ENCODE results near the gene TAF5L.

The TAF5L gene

DNA sequence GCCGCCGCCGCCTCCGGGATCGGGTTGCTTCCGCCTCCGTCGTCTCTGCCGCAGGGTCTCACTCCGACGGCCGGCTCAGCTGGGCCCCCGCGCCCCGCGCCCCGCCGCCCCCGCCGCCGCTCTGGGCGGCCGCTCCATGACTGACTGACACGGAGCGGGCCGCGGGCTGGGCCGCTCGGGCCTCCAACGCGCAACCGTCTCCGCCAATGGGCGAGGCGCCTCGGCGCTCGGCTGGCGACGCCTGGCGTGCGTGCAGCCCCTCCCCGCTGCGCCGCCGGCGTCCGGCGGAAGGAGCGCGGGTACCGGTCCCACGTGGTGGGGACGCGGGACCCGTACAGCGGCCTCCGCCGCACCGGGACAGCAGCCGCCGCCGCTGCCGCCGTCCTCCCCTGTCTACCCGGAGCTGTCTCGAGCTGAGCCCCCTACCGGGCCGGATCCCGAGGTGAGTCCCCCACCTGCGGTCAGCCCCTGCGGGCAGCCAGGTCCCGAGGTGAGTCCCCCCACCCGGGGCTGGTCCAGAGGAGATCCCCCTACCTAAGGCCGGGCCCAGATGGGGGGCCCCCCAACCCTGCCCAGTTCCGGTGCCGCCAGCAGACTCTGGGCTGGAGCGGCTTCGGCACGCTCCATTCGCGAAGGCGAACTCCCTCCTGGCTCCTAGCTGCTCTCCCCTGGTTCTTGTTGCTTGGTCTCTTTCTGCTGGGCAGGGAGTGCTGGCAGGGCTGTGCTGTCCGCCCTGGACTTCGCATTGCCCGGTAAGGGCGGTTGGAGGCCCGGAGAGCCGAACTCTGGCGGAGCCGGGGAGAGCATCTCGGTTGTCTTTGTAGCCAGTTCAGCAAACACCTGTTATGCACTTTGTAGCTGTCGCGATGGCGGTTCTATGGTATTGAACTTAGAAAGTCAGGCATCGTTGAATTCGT lies at the start of gene TAF5L, which contains the start of gene URB2:
TAF5L (minus strand) TSS at position 208 of the 917 bp plus-strand sequence. CDS start 11,640 bp downstream, outside the sequence.
URB2 (plus strand) TSS at position 333 of the 917 bp plus-strand sequence. CDS start 1,387 bp downstream, outside the sequence.
- Mint-ChIP-seq H3K27me3 (no peaks in the 10 kb centered on the region), H3K27ac (peak within 1 kb of the TSS; percentile 97), H3K4me1 (peaks cover 21 to 60% of the 10 kb centered on the region in 2 donors), H3K36me3 (peaks cover 18 to 40% of the 10 kb centered on the region in 2 donors), H3K9me3 (no peaks in the 10 kb centered on the region), H3K4me3 (peak within 1 kb of the TSS; percentile 99 to 100)
- peak; percentile 89 for DNase-seq
- ATAC-seq (replicated peaks) = peak; percentile 91 to 93

DNA sequence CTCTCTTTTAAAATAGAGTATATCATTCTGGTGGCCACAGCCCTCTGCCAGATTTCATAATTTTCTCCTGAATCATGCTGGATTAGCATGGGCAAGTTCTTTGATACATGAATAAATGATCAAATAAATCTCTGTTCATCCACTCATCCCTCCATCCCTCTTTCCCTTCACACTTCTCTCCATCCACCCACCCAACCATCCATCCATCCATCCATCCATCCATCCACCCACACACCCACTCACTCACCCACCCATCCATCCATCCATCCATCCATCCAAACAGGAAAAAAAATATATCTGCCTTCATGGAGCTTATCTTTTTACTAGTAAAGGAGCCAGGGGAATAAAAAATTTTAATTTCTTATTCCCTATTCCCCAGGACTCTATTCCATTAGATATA lies 49.5 kb upstream of the TAF5L start:
- DNase-seq (no peak), ATAC-seq (replicated peaks) (no peak)
- Mint-ChIP-seq H3K36me3 (peaks cover 15% of the 10 kb centered on the region in 2 donors), H3K27ac (no peak overlapping the region), H3K9me3 (no peaks in the 10 kb centered on the region), H3K4me1 (peaks cover 0 to 5% of the 10 kb centered on the region in 2 donors), H3K4me3 (no peak overlapping the region), H3K27me3 (no peaks in the 10 kb centered on the region)

- no peaks in the 10 kb centered on the region for H3K27me3 Mint-ChIP-seq
- H3K9me3 Mint-ChIP-seq = no peaks in the 10 kb centered on the region
- no peak overlapping the region for H3K27ac Mint-ChIP-seq
- peaks cover 0 to 5% of the 10 kb centered on the region in 2 donors for H3K4me1 Mint-ChIP-seq
- no peak overlapping the region for H3K4me3 Mint-ChIP-seq
- peaks cover 15 to 23% of the 10 kb centered on the region in 2 donors for H3K36me3 Mint-ChIP-seq
- ATAC-seq (replicated peaks) (no peak), DNase-seq (no peak)
Observed at GRCh38 chr1:229674042-229674441, 48.1 kb upstream of the TAF5L start.

DNA sequence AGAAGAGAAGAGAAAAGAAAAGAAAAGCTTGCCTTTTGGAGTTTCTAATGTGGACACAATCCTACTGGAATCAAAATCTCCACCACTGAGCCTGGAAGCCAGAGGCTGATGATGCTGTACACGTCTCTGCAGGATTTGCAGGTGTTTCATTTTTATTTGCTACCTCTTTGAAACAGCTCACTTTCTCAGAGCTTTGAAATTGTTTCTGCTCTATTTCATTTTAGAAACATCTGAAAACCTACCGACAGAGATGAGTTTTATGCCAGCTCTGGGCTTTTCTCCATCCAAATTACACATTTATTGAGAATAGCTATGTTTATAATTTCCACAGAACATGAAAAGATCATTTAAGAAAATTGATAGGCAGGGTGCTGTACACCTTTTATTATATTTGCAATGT lies 46.3 kb upstream of the TAF5L start:
- no peak for ATAC-seq (replicated peaks)
- Mint-ChIP-seq H3K27ac (no peak overlapping the region), H3K9me3 (no peaks in the 10 kb centered on the region), H3K4me1 (peaks cover 0 to 5% of the 10 kb centered on the region in 2 donors), H3K36me3 (peaks cover 25 to 40% of the 10 kb centered on the region in 2 donors), H3K4me3 (no peak overlapping the region), H3K27me3 (no peaks in the 10 kb centered on the region)
- DNase-seq = no peak

DNA sequence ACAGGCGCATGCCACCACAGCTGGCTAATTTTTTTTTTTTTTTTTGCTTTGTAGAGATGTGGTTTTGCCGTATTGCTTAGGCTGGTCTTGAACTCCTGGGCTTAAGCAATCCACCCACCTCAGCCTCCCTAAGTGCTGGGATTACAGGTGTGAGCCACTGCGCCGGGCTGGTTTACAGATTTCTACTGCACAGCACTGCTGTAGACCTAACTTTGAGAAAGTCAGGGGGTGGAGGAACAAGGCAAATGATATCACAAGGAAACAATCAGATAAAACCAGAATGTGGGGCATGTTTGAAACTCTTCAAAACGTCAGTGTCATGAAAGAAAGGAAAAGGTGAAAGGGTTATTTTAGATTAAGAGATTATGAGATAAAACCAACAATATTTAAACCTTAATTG lies 45.4 kb upstream of the TAF5L start:
- H3K4me1 Mint-ChIP-seq = peaks cover 0 to 5% of the 10 kb centered on the region in 2 donors
- no peaks in the 10 kb centered on the region for H3K27me3 Mint-ChIP-seq
- no peak overlapping the region for H3K4me3 Mint-ChIP-seq
- peaks cover 27 to 42% of the 10 kb centered on the region in 2 donors for H3K36me3 Mint-ChIP-seq
- no peak overlapping the region for H3K27ac Mint-ChIP-seq
- no peaks in the 10 kb centered on the region for H3K9me3 Mint-ChIP-seq
- ATAC-seq (replicated peaks) = no peak
- DNase-seq = no peak

- Mint-ChIP-seq H3K9me3 (no peaks in the 10 kb centered on the region), H3K36me3 (peaks cover 26 to 39% of the 10 kb centered on the region in 2 donors), H3K27me3 (no peaks in the 10 kb centered on the region), H3K4me3 (no peak overlapping the region), H3K4me1 (peaks cover 0 to 4% of the 10 kb centered on the region in 2 donors), H3K27ac (no peak overlapping the region)
- ATAC-seq (replicated peaks) (no peak), DNase-seq (no peak)
Observed at GRCh38 chr1:229669333-229669732, 43.4 kb upstream of the TAF5L start.

DNA sequence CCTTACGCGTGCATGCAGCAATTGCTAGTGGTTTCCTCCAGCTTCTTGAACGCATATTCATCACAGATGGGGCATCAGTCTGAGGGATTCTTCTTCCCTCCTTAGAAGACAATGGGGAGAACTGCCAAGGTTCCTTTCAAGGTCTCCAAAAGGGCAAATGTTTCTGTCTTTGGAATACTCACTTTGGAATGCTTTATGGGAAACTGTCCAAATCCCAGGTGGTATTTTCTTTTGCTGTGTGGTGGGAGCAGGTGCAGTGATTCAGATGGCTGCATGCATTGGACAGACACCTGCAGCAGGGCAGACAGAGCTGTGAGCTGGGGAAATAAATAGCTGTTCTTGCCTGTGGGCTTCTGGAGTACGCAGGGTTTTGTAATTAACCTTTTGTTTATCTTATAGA lies 40.7 kb upstream of the TAF5L start:
- Mint-ChIP-seq H3K27ac (no peak overlapping the region), H3K27me3 (no peaks in the 10 kb centered on the region), H3K4me3 (no peak overlapping the region), H3K36me3 (peaks cover 17 to 36% of the 10 kb centered on the region in 2 donors), H3K4me1 (peaks cover 4% of the 10 kb centered on the region in 2 donors), H3K9me3 (no peaks in the 10 kb centered on the region)
- DNase-seq = no peak
- no peak for ATAC-seq (replicated peaks)

- no peak for ATAC-seq (replicated peaks)
- Mint-ChIP-seq H3K4me3 (no peak overlapping the region), H3K4me1 (peaks cover 9 to 10% of the 10 kb centered on the region in 2 donors), H3K27ac (no peak overlapping the region), H3K9me3 (no peaks in the 10 kb centered on the region), H3K36me3 (peaks cover 22 to 41% of the 10 kb centered on the region in 2 donors), H3K27me3 (no peaks in the 10 kb centered on the region)
- DNase-seq = no peak
Observed at GRCh38 chr1:229665912-229666558, 40.1 kb upstream of the TAF5L start.

GRCh38 chr1:229664133-229664689 lies 38.3 kb upstream of the TAF5L start:
- Mint-ChIP-seq H3K9me3 (no peaks in the 10 kb centered on the region), H3K4me3 (no peak overlapping the region), H3K4me1 (peaks cover 11 to 13% of the 10 kb centered on the region in 2 donors), H3K27me3 (no peaks in the 10 kb centered on the region), H3K36me3 (peaks cover 30 to 43% of the 10 kb centered on the region in 2 donors), H3K27ac (no peak overlapping the region)
- ATAC-seq (replicated peaks) = peak; percentile 67 to 70
- DNase-seq = peak; percentile 59

GRCh38 chr1:229661897-229662296 lies 36.0 kb upstream of the TAF5L start:
- DNase-seq = no peak
- H3K4me1 Mint-ChIP-seq = peaks cover 11 to 19% of the 10 kb centered on the region in 2 donors
- no peaks in the 10 kb centered on the region for H3K9me3 Mint-ChIP-seq
- H3K36me3 Mint-ChIP-seq = peaks cover 30 to 35% of the 10 kb centered on the region in 2 donors
- H3K4me3 Mint-ChIP-seq = no peak overlapping the region
- H3K27me3 Mint-ChIP-seq = no peaks in the 10 kb centered on the region
- no peak for ATAC-seq (replicated peaks)
- H3K27ac Mint-ChIP-seq = peak overlapping the region; percentile 60

DNA sequence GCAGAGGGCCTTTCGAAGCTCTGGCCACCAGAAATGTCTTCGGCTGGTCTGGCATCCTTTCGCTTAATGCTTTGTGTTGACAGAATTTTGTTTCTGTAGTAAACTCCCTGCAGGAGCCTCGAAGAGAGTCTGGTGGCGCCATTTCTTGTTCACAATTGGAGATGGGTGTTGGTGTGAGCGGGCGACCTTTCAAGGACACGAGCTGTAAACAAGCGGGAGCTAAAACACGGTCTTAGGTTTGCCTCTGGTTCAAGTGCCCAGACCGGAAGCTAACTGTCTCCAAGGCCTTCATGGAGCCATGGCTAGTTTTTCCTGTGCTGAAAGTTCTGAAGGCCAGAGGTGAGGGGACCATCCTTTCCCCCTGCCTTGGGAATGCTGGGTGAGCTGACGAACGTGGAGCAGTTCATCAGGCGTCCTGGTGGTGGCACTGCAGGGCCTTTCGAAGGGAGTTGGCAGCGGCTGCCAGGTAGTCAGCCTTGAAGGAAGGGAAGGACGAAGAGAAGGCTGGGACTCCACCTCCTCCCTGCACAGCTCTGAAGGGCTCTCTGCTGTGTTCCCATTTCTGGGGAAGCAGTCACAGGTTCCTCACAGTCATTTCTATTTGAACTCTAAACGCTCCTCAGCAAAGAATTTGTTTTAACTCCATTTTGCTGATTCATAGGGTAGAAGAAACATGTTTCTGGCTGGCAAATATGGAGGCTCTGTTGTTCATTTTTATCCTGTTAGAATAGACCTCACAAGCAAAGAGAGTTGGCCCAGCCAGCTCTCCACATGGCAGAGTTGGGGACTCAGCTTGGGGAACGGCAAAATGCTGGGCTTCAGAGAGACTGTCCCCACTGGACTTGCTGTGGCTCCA lies 35.3 kb upstream of the TAF5L start:
- Mint-ChIP-seq H3K9me3 (no peaks in the 10 kb centered on the region), H3K27me3 (no peaks in the 10 kb centered on the region), H3K36me3 (peaks cover 30 to 40% of the 10 kb centered on the region in 2 donors), H3K27ac (peak overlapping the region; percentile 60), H3K4me1 (peaks cover 11 to 19% of the 10 kb centered on the region in 2 donors), H3K4me3 (no peak overlapping the region)
- ATAC-seq (replicated peaks) = peak; percentile 95 to 97
- peak; percentile 63 for DNase-seq

GRCh38 chr1:229657993-229658755 lies 32.3 kb upstream of the TAF5L start:
- DNase-seq = no peak
- peaks cover 11 to 19% of the 10 kb centered on the region in 2 donors for H3K4me1 Mint-ChIP-seq
- H3K36me3 Mint-ChIP-seq = peaks cover 38 to 61% of the 10 kb centered on the region in 2 donors
- no peak overlapping the region for H3K27ac Mint-ChIP-seq
- ATAC-seq (replicated peaks) = peak in 1 of 2 donors; percentile 43
- H3K9me3 Mint-ChIP-seq = no peaks in the 10 kb centered on the region
- H3K27me3 Mint-ChIP-seq = no peaks in the 10 kb centered on the region
- H3K4me3 Mint-ChIP-seq = no peak overlapping the region

DNA sequence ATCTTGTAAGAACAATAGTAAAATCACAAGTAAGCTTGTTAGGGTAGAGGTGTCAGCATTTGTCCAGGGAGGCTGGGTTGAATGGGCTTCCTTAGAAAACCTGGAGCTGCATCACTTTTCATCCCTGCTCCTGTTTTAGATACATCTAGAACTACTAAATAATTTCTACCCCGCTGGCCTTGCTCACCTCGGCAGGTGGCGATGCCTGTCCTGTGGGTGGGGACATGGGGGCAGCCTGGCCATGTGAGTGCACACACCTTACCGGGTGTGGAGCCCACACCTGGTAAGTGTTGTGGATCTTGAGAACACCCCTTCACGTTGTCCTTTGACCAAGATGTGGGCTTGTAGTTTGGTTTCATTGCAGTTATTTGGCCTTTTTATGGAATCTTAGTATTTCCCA lies 29.9 kb upstream of the TAF5L start:
- Mint-ChIP-seq H3K9me3 (no peaks in the 10 kb centered on the region), H3K36me3 (peaks cover 35 to 53% of the 10 kb centered on the region in 2 donors), H3K27me3 (no peaks in the 10 kb centered on the region), H3K4me3 (no peak overlapping the region), H3K4me1 (peaks cover 0 to 7% of the 10 kb centered on the region in 2 donors), H3K27ac (no peak overlapping the region)
- no peak for DNase-seq
- no peak for ATAC-seq (replicated peaks)
